Cardiac fibroblast (primary cell): Measurements from ENCODE around the gene NLGN1.
A peak's percentile ranks its signal among the peaks of the same experiment; 100 is the strongest.
"Not testable (repeated sequence)": the region's sequence is repeated elsewhere in the genome, so short reads cannot be mapped to it uniquely, and the experiment has no call there.

Source experiments
- DNase-seq, 2 donors: peaks; one replicate each; pipeline versions ENCODE4 v3.0.0 to v3.0.0-alpha.2; 2010; ENCODE audit warnings: low read depth in 2 of 2
- H3K4me3 ChIP-seq, 2 donors: replicated peaks in 1 of 2; 1 replicate in 1 of 2; 2 replicates in 1 of 2; pipeline ENCODE4 v1.5.1; 2011; ENCODE audit warnings: low read depth in 2 of 2, low read length in 2 of 2, mild to moderate bottlenecking in 2 of 2, moderate library complexity in 1 of 2
- TF ChIP-seq, protein P1 (sequence below): IDR thresholded peaks from one replicate; pipeline ENCODE4 v1.5.1; 2011; ENCODE audit warnings: low read depth, mild to moderate bottlenecking, low read length, inconsistent platforms

NLGN1 gene

GRCh38 chr3:173429527-173429926, 32.0 kb downstream of the NLGN1 start:
- no peak for DNase-seq
- TF ChIP-seq, protein P1, sequence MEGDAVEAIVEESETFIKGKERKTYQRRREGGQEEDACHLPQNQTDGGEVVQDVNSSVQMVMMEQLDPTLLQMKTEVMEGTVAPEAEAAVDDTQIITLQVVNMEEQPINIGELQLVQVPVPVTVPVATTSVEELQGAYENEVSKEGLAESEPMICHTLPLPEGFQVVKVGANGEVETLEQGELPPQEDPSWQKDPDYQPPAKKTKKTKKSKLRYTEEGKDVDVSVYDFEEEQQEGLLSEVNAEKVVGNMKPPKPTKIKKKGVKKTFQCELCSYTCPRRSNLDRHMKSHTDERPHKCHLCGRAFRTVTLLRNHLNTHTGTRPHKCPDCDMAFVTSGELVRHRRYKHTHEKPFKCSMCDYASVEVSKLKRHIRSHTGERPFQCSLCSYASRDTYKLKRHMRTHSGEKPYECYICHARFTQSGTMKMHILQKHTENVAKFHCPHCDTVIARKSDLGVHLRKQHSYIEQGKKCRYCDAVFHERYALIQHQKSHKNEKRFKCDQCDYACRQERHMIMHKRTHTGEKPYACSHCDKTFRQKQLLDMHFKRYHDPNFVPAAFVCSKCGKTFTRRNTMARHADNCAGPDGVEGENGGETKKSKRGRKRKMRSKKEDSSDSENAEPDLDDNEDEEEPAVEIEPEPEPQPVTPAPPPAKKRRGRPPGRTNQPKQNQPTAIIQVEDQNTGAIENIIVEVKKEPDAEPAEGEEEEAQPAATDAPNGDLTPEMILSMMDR: no peak
- H3K4me3 ChIP-seq: no peak overlapping the region

GRCh38 chr3:173430576-173430975, 33.0 kb downstream of the NLGN1 start:
- no peak overlapping the region for H3K4me3 ChIP-seq
- DNase-seq: no peak
- TF ChIP-seq, protein P1: no peak

DNA sequence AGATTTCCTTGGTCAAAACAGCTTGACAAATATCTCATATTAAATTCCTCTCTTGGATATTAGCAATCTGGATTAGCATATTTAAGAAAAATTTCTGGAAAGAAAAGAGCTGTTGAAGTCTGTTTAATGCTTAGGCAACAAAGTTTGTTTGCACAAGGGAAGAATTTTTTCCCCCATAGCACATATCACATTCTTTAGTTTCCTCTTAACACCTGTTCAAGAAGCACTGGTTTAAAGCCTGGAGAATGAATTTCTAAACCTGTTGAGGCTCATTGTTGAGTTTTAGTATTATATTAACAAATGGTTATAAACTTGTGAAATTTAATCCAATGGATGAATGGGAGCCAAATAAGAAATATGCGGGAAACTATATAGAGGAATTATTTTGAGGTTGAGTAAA, 41.5 kb downstream of the NLGN1 start:
- DNase-seq: no peak
- no peak overlapping the region for H3K4me3 ChIP-seq
- TF ChIP-seq, protein P1: no peak

DNA sequence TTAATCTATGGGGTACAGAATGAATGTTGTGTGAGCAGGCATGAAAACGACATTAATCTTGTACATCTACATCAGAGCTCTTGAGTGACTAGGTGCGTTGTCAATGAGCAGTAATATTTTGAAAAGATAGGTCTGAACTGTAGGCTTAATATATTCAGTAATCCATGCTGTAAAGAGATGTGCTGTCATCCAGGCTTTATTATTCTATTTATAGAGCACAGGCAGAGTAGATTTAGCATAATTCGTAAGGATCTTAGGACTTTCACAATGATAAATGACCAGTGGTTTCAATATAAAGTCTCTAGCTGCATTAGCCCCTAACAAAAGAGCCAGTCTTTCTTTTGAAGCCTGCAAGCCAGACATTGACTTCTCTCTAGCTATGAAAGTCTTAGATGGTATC, 43.0 kb downstream of the NLGN1 start:
- DNase-seq: no peak
- TF ChIP-seq, protein P1: no peak
- no peak overlapping the region for H3K4me3 ChIP-seq

DNA sequence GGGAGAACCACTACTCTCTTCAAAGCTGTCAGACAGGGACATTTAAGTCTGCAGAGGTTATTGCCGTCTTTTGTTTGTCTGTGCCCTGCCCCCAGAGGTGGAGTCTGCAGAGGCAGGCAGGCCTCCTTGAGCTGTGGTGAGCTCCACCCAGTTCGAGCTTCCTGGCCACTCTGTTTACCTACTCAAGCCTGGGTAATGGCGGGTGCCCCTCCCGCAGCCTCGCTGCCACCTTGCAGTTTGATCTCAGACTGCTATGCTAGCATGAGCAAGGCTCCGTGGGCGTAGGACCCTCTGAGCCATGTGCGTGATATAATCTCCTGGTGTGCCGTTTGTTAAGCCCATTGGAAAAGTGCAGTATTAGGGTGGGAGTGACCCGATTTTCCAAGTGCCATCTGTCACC, 54.0 kb downstream of the NLGN1 start:
- not testable (repeated sequence) for DNase-seq, H3K4me3 ChIP-seq

- TF ChIP-seq, protein P1: no peak
- H3K4me3 ChIP-seq: no peak overlapping the region
- DNase-seq: no peak
These were observed 65.7 kb downstream of the NLGN1 start for GRCh38 chr3:173463250-173463649.

- TF ChIP-seq, protein P1: no peak
- no peak overlapping the region for H3K4me3 ChIP-seq
- DNase-seq: peak; percentile 24 to 71
These were observed 67.6 kb downstream of the NLGN1 start for GRCh38 chr3:173465112-173465511.
